ENCODE results near the gene XRCC1.
"Not testable (repeated sequence)": the region's sequence is repeated elsewhere in the genome, so short reads cannot be mapped to it uniquely, and the experiment has no call there.

The XRCC1 gene

DNA sequence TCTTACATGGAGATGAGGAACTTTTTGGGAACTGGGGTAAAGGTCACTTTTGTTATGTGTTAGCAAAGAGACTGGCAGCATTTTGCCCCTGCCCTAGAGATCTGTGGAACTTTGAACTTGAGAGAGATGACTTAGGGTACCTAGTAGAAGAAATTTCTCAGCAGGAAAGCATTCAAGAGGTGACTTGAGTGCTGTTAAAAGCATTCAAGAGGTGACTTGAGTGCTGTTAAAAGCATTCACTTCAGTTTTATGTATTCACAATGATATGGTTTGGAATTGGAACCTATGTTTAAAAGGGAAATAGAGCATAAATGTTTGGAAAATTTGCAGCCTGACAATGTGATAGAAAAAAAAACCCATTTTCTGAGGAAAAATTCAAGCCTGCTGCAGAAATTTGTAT, 62.9 kb downstream of the XRCC1 start:
- DNase-seq: not testable (repeated sequence)

DNA sequence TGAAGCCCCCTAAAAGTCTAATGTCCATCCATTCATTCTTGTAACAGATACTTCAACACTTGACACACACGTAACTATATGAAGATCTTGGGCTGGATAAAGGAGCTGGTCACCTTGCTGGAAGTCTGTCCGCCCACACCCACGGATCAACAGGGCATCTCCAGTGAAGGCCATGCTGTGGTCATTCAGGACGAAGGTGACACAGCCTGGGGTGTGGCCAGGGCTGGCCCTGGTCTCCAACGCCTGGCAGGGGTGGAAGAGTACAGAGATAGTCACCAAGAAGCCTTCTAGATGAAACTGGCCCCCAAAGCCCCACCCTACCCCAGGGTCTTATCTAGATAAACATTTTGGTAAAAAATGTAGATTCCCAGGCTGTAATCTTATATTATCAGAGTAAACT, 64.0 kb downstream of the XRCC1 start:
- no peak for DNase-seq

DNA sequence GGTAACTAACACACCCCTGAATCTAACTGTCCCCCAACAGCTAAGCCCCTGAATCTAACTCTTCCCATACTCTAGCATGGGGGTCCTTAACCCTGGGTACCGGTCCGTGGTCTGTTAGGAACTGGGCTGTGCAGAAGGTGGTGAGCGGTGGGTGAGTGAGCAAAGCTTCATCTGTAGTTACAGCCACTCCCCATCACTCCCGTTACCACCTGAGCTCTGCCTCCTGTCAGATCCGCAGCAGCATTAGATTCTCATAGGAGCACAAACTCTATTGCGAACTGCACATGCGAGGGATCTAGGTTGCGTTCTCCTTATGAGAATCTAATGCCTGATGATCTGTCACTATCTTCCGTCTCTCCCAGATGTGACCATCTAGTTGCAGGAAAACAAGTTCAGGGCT, 64.6 kb downstream of the XRCC1 start:
- DNase-seq: no peak

DNA sequence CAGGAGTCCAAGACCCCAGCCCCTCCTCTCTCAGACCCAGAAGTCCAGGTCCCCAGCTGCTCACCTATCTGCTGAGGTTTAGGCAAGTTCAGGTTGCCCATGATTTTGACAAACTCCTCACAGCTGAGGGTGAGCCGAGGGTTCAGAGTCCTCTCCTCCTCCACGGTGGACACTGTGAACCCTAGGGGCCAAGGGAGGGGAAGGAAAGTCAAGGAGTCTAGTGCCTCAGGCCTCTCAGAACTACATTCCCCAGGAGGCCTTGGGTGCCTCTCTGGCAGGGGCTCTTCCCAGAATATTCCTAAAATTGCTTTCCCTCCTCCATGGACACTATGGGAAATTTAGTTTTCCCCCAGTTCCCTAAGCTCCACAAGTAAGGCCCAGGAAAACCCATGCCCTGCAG, 67.4 kb downstream of the XRCC1 start:
- no peak for DNase-seq

DNA sequence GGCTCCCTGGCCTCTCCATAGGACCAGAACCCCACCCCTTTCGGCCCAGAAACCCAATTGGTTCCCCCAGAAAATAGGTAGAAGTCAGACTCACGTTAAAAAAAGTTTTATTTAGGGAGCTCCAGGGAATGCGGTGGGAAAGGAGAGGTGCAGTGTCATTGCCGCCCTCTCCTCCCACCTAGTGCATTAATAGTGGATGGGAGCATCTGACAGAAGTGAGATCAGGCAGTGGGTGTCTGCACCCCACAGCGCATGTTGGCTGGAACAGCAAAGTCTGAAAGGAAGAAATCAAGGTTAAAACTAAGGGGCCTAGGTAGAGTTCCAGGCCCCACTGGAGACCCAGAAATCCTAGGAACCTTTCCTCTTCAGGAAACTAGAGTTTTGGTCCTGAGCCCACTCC, 68.7 kb downstream of the XRCC1 start:
- no peak for DNase-seq

DNA sequence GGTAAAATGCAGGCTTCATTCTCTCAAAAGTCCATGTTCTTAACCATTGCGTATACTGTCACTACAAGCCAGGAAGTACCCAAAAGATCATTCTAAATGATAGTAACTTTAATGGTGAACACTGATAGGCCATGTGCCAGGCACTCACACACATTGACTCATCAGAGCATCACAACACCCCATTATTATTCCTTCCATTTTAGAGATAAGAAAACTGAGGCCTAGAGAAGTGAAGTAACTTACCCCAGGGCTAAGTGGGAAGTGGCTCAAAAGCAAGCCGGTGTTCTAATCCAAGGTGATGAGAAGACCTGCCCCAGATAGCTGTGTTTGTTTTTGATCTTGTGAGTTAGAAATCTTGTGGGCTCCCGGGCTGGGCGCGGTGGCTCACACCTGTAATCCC, 69.4 kb downstream of the XRCC1 start:
- DNase-seq: no peak

DNA sequence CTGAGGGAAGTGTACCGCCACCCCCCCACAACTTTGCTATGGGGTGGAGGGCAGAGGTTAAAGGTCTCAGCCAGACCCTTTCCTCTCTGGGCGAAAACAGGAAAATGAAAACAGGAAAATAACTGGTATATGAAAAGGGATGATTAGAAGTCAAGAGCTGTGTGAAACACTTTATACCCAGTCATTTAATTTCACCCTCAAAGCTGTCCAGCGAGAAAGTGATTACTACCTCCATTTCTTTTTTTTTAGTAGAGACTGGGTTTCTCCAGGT, 70.2 kb downstream of the XRCC1 start:
- no peak for DNase-seq

DNA sequence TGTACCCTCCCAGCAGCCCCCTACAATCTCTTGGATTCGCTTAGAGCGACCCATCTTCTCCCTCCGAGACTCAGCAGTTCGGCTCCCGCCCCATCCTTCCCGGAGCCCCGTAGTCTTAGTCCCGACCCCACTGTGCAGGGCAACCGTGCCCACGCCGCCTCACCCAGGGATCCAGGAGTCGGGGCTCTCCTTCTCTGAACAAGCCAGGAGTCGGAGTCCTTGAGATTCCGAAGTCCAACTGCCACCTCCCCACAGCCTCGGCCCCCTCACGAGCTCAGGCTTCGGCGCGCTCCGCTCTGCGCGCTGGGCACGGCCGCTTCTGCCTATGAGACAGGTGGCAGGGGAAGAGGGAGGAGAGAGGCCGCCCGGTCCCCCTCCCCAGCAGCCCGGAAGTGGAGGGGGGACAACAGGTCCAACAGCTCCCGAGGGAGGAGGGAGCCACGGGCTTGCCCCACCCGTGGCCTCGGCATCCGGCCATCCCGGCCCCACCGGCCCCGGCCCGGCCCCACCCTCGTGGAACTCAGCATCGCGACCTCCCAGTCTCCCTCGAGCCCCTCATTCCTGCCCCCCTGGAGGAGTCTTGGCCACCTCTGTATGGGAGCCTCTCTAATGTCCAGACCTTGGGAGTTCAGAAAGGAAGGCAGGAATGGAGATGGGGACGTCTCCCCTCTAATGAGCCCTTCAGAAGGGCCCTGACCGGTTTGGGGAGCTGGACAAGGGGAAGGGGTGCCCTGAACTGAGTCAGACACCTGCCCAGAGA, 70.7 kb downstream of the XRCC1 start, which contains the start of gene PHLDB3:
Gene PHLDB3 (minus strand): TSS at position 321 of the 760 bp plus-strand sequence. CDS start 628 bp downstream, outside the sequence.
- peak; percentile 58 for DNase-seq

DNA sequence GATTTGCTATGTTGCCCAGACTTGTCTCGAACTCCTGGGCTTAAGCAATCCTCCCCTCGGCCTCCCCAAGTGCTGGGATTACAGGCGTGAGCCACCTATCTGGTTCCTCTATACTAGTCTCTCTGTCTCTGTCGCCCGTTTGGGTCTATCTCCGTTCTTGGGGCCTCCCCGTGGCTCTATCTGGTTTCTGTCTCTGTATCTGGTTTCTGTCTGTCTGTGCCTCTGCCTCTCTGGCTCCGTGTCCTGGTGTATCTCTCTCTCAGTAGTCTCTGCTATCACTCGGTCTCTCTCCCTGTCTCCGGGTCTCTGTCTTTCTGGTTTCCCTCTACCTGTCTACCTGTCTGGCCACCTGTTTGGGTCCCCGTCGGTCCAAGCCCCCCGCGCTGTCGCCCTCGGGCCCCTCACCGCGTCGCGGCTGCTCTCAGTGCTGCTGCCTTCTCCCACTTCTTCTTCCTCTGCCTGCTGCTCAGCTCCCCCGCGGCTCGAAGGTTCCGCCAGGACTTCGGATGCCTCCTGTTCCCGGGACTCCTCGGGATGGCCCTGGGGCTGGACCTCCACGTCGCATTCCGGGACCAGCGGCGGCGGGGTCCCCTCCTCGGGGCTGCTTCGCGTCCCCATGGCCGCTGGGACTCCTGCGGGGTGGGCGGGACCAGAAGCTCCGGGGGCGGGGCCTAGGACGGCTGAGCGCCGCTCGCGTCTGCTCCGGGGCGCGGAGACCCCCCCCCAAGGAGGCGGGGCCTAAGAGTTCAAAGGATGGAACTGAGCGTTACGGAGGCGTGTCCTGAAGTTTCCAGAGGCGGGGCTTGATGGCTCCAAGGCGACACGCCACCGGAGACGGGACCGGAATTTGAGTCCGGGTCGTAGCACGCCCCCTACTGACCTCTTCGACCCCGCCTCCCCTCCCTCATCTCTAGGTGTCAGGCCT, 71.6 kb downstream of the XRCC1 start:
- peak; percentile 97 for DNase-seq

DNA sequence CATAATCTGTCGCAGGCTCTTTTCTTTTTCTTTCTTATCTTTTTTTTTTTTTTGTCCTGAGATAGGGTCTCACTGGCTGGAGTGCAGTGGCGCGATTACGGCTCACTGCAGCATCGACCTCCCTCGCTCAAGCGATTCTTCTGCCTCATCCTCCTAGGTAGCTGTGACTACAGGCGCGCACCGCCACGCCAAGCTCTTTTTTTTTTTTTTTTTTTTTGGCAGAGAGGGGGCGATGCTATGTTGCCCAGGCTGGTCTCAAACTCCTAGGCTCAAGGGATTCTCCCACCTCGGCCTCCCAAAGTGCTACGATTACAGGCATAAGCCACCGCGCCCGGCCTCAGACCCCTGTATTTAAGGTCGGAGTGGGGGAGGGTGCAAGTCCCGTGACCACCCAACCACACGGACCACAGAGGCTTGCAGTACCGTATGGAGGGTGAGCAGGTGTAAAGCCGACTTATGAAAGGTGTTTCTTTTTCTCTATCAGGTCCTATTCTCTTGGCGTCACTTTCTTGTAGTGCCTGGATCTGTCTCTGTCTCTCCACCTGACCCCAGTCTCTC, 72.8 kb downstream of the XRCC1 start:
- DNase-seq: no peak

DNA sequence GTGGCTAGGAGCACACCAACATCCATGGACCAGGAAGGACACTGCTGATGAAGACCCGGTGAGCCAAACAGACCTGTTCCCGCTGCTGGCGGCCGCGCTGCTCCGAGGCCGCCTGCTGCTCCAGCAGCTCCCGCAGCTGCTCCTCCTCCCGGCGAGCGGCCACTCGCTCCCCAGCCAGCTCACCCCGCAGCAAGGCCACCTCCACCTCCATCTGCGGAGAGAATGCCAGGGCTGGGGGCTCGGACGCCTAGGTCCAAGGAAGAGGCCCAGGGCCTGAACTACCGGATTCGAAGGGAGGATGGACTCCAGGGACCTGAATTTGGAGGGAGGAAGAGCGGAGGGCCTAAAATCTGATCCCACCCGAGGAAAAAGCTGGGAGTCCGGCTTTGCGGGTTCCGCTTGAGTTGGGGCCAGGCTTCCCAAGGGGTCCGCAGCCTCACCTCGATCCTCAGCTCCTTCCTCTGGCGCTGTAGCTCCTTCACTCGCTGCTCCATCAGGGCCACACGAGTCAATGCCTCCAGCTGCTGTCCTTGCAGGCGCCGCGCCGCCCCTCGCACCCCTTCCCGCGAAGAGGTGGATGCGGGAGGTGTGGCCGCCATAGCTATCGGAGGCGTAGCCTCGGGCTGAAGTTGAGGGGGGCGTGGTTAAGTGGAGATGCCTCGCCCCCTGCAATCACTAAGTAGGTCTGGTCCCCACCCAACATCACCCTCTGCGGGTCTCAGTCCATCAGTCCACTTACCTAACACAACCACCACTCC, 73.5 kb downstream of the XRCC1 start:
- DNase-seq: no peak

DNA sequence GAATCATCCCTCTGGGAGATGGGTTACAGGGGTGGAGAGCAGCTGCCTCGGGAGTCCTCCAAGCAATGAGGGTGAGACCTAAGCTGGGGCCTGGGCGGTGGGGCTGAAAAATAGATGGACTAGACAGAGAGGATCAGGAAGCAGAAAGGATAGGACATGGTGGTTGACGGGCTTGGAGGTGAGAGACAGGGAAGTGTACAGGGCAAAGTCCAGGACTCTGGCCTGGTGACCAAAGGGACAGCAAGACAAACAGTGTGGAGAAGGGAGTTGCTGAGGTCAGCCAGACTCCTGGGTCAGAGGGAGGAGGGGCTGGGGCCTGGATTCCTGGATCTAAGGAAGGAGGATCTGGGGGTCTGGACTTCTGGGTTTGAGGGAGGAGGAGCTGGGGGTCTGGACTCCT, 76.3 kb downstream of the XRCC1 start:
- DNase-seq: no peak

DNA sequence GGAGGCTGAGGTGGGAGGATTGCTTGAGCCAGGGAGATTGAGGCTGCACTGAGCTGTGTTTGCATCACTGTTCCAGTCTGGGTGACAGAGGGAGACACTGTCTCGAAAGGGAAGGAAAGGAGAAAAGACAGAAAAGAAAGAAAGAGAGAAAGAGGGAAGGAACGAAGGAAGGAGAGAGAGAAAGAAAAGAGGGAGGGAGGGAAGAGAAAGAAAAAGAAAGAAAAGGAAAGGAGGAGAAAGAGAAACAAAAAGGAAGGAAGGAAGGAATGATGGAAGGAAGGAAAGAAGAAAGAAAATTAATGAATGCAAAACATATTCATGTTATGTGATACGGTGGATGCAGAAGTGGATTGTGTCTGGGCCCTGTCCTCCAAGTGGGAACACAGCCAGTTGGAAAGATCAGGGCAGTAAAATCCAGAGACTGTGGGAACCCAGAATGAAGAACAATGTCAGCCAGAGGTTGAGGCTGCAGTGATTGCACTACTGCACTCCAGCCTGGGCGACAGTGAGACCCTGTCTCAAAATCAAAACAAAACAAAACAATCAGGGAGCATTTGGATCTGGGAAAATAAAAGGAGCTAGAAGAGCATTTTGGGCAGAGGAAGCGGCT, 77.0 kb downstream of the XRCC1 start:
- DNase-seq: no peak

DNA sequence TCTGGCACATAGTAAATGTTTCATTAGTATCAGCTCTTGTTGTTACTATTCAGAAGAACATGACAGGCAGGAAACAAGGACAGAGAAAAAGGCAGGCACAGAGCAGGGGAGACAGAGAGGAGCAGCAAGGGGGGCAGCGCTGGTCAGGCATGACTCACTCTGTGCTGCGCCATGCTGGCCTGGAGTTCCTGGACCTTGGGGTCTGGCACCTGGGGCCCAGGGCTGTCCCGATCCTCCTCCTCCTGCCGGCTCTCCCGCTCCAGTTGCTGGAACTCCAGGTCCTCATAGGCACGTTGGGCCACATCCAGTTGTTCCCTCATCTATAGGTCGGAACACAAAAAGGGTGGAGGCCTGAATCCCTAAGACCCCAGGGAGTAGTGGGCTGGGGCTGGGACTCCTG, 78.4 kb downstream of the XRCC1 start:
- DNase-seq: no peak

DNA sequence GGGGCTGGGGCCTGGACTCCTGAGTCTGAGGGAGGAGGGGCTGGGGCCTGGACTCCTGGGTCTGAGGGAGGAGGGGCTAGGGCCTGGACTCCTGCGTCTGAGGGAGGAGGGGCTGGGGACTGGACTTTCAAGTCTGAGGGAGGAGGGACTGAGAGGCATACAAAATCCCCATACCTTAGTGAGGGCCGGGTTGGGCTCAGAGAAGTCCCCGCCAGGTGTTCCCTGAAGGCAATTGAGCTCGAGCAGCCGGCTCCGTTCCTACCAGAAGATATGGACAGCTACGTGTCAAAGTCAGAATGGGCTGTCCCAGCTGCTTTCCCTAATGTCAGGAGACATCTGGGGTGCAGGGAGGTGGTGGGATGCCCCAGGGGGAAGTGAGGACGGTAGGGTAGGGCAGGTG, 80.2 kb downstream of the XRCC1 start:
- DNase-seq: no peak

Data from CD4-positive, alpha-beta T cell treated with Interferon gamma for 1 hour (primary cell).